GM23338 (cell line): ENCODE data around the gene KCNK1. TPM values are rescaled to one million over a fixed set of nuclear protein-coding genes. Genes with fewer than 3 reads are reported as not detected.

ENCODE experiments used
- ATAC-seq: fragments of 200-7000 bp; cut with Tn5 transposase; 3 replicates; pipeline ENCODE4 v1.9.1; 2020
- DNase-seq: peaks from one replicate; pipeline ENCODE4 v3.0.0-alpha.2; 2015; ENCODE audit warnings: low spot score
- H2AFZ ChIP-seq: fragments of 200-600 bp; sonication (generic); 2 replicates; pipeline ENCODE4 v1.8.0; 2016; ENCODE audit warnings: antibody characterized with exemption, mild to moderate bottlenecking, moderate library complexity
- H3F3A ChIP-seq: fragments of 200-600 bp; sonication (generic); replicated peaks from 2 replicates; pipeline ENCODE4 v1.8.0; 2017; ENCODE audit warnings: antibody characterized with exemption, mixed run types, low read depth
- H3K27ac ChIP-seq: fragments of 200-600 bp; sonication (generic); 2 replicates; pipeline ENCODE4 v1.6.1; 2016; ENCODE audit warnings: low read depth
- H3K27me3 ChIP-seq: fragments of 200-600 bp; sonication (generic); 2 replicates; pipeline ENCODE4 v1.8.0; 2016; ENCODE audit warnings: mild to moderate bottlenecking, mixed run types, moderate library complexity; ENCODE audit not compliant: insufficient read depth
- H3K36me3 ChIP-seq: fragments of 200-600 bp; sonication (generic); 2 replicates; pipeline ENCODE4 v1.8.0; 2016; ENCODE audit warnings: mild to moderate bottlenecking; ENCODE audit not compliant: insufficient read depth
- H3K4me1 ChIP-seq: fragments of 200-600 bp; sonication (generic); 2 replicates; pipeline ENCODE4 v1.8.0; 2016; ENCODE audit warnings: mild to moderate bottlenecking, moderate library complexity; ENCODE audit not compliant: insufficient read depth
- H3K4me2 ChIP-seq: fragments of 200-600 bp; sonication (generic); 2 replicates; pipeline ENCODE4 v1.7.1; 2017; ENCODE audit warnings: mixed run types
- H3K4me3 ChIP-seq: fragments of 200-600 bp; sonication (generic); 2 replicates; pipeline ENCODE4 v1.6.1; 2016; ENCODE audit warnings: mixed run types
- H3K79me2 ChIP-seq: fragments of 200-600 bp; sonication (generic); replicated peaks from 2 replicates; pipeline ENCODE4 v1.8.0; 2017; ENCODE audit warnings: mild to moderate bottlenecking; ENCODE audit not compliant: insufficient read depth
- H3K9me2 ChIP-seq: fragments of 200-600 bp; sonication (generic); 2 replicates; pipeline ENCODE4 v1.8.0; 2017; ENCODE audit not compliant: insufficient read depth
- H4K20me1 ChIP-seq: fragments of 200-600 bp; sonication (generic); replicated peaks from 2 replicates; pipeline ENCODE4 v1.8.0; 2017; ENCODE audit warnings: mild to moderate bottlenecking; ENCODE audit not compliant: insufficient read depth
- H3K27ac Mint-ChIP-seq: 2 replicates; pipeline ENCODE4 v1.8.0; 2020; ENCODE audit warnings: inconsistent platforms, mild to moderate bottlenecking, moderate library complexity, mixed read lengths
- H3K27me3 Mint-ChIP-seq: 3 replicates; pipeline ENCODE4 v1.8.0; 2022; ENCODE audit warnings: low read depth, mild to moderate bottlenecking, moderate library complexity, mixed read lengths, inconsistent platforms; ENCODE audit not compliant: insufficient read depth, poor library complexity
- H3K36me3 Mint-ChIP-seq: 3 replicates; pipeline ENCODE4 v1.8.0; 2021; ENCODE audit warnings: low read depth, mild to moderate bottlenecking, inconsistent platforms, moderate library complexity, mixed read lengths
- H3K4me1 Mint-ChIP-seq: 3 replicates; pipeline ENCODE4 v1.8.0; 2020; ENCODE audit warnings: mild to moderate bottlenecking, inconsistent platforms, mixed read lengths
- H3K4me3 Mint-ChIP-seq: 3 replicates; pipeline ENCODE4 v1.8.0; 2021; ENCODE audit warnings: moderate library complexity, mild to moderate bottlenecking, inconsistent platforms, mixed read lengths
- H3K9me3 Mint-ChIP-seq: 3 replicates; pipeline ENCODE4 v1.8.0; 2020; ENCODE audit warnings: moderate library complexity, mild to moderate bottlenecking, inconsistent platforms, mixed read lengths
- CREB1 ChIP-seq: fragments of 250-450 bp; sonication (Bioruptor Pico); IDR thresholded peaks from 2 replicates; pipeline ENCODE4 v1.5.0; 2020; ENCODE audit warnings: low read depth, mild to moderate bottlenecking, moderate library complexity
- EZH2 ChIP-seq: fragments of 200-600 bp; sonication (generic); IDR thresholded peaks from one replicate; pipeline ENCODE4 v1.8.0; 2017; ENCODE audit warnings: antibody characterized with exemption, mild to moderate bottlenecking, low read depth; ENCODE audit not compliant: unreplicated experiment
- EZH2phosphoT487 ChIP-seq: fragments of 200-600 bp; sonication (generic); IDR thresholded peaks from one replicate; pipeline ENCODE4 v1.8.1; 2018; ENCODE audit warnings: antibody characterized with exemption; ENCODE audit not compliant: unreplicated experiment
- JUNB ChIP-seq: IDR thresholded peaks from one replicate; pipeline ENCODE4 v1.6.1; 2016; ENCODE audit warnings: antibody characterized with exemption; ENCODE audit not compliant: unreplicated experiment
- NANOG ChIP-seq: IDR thresholded peaks from 2 replicates; pipeline ENCODE4 v1.6.1; 2016; ENCODE audit warnings: antibody characterized with exemption, borderline replicate concordance
- POLR2AphosphoS5 ChIP-seq: IDR thresholded peaks from 2 replicates; pipeline ENCODE4 v1.6.1; 2016; ENCODE audit warnings: antibody characterized with exemption, low read depth
- STAT1 ChIP-seq: IDR thresholded peaks from one replicate; pipeline ENCODE4 v1.6.1; 2016; ENCODE audit warnings: antibody characterized with exemption; ENCODE audit not compliant: unreplicated experiment
- ZNF114 ChIP-seq: fragments of 250-450 bp; sonication (Bioruptor Pico); IDR thresholded peaks from 2 replicates; pipeline ENCODE4 v1.5.0; 2020; ENCODE audit warnings: mild to moderate bottlenecking, moderate library complexity
- ZNF331 ChIP-seq: fragments of 250-450 bp; sonication (Bioruptor Pico); IDR thresholded peaks from 2 replicates; pipeline ENCODE4 v1.5.0; 2020; ENCODE audit warnings: low read depth, mild to moderate bottlenecking, moderate library complexity
- polyA plus RNA-seq: library from polyadenylated mRNA; unstranded; fragments of >200 nt; fragmentation: Nextera tagmentation; extraction: Ambion mirVana; gene quantifications from 2 replicates; pipeline ENCODE4 v1.2.1, GENCODE V29; 2016
- total RNA-seq: library from RNA; depleted of rRNA; stranded (reverse); fragments of >200 nt; shearing (Covaris generic); gene quantifications from 2 replicates; pipeline ENCODE4 v1.2.3, GENCODE V29; 2014
- TF ChIP-seq, protein P1 (sequence below): IDR thresholded peaks from 2 replicates; pipeline ENCODE4 v1.6.1; 2016; ENCODE audit warnings: antibody characterized with exemption
- TF ChIP-seq, protein P2 (sequence below): fragments of 250-450 bp; sonication (Bioruptor Pico); IDR thresholded peaks from 2 replicates; pipeline ENCODE4 v1.5.0; 2020; ENCODE audit warnings: mild to moderate bottlenecking, moderate library complexity
- TF ChIP-seq, protein P3 (sequence below), 2 experiments: fragments of 200-600 bp in 1 of 2; sonication (generic) in 1 of 2; conservative IDR thresholded peaks; 2 replicates each; pipeline versions ENCODE4 v1.5.1 to v1.6.1; 2016 to 2017; ENCODE audit warnings: antibody characterized with exemption in 2 of 2, low read depth in 2 of 2, mild to moderate bottlenecking in 2 of 2, moderate library complexity in 1 of 2
- TF ChIP-seq, protein P4 (sequence below): IDR thresholded peaks from one replicate; pipeline ENCODE4 v1.6.1; 2018; ENCODE audit warnings: antibody characterized with exemption; ENCODE audit not compliant: unreplicated experiment

Gene KCNK1
- total and polyA plus RNA-seq, 2 experiments from 2014 or later: 10.1 to 12.7 TPM

DNA sequence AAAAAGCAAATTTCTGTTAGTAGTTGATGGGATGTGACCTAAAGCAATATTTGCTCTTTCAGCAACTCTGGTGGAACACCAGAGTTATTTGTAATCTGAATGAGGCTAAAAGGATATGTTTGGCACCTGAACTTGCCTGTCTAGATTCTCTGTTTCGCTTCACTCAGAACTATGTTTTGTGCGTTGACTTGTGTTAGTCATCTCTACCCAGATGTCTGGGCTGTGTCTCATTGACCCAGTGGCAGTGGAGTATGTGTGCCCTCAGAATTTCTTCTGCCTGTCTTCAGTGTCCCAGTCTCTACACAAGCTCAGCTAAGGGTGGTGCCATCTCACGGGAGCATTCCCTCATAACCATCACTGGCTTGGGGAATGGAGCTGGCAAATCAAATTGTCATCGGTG, 13.9 kb downstream of the KCNK1 start:
- Mint-ChIP-seq H3K36me3 (no peaks in the 10 kb centered on the region; the same call in none of the 3 replicates), H3K27me3 (peaks cover 4% of the 10 kb centered on the region), H3K9me3 (no peaks in the 10 kb centered on the region), H3K27ac (no peak overlapping the region), H3K4me1 (peaks cover 13% of the 10 kb centered on the region), H3K4me3 (no peak overlapping the region)
- no peaks in the 10 kb centered on the region for H3K36me3 ChIP-seq
- H3K27me3 ChIP-seq: no peaks in the 10 kb centered on the region
- H4K20me1 ChIP-seq: peaks cover 8% of the 10 kb centered on the region
- H3K9me2 ChIP-seq: peaks cover 6% of the 10 kb centered on the region; the same call in 1 of the 2 replicates
- peaks cover 10% of the 10 kb centered on the region; the same call in 1 of the 2 replicates for H3K79me2 ChIP-seq
- DNase-seq (no peak), ATAC-seq (no peak)
- H3F3A ChIP-seq: no peaks in the 10 kb centered on the region
- H3K4me1 ChIP-seq: 0 out of 2 replicates have a peak, but pooled peaks cover 8% of the 10 kb centered on the region
- H3K4me2 ChIP-seq: no peak overlapping the region
- no peak for TF ChIP-seq STAT1
- TF ChIP-seq, protein P1, sequence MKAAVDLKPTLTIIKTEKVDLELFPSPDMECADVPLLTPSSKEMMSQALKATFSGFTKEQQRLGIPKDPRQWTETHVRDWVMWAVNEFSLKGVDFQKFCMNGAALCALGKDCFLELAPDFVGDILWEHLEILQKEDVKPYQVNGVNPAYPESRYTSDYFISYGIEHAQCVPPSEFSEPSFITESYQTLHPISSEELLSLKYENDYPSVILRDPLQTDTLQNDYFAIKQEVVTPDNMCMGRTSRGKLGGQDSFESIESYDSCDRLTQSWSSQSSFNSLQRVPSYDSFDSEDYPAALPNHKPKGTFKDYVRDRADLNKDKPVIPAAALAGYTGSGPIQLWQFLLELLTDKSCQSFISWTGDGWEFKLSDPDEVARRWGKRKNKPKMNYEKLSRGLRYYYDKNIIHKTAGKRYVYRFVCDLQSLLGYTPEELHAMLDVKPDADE: no peak
- TF ChIP-seq EZH2: no peak
- TF ChIP-seq EZH2phosphoT487: no peak
- no peak for TF ChIP-seq CREB1 (CRISPR knock-in tag)
- TF ChIP-seq, protein P2, sequence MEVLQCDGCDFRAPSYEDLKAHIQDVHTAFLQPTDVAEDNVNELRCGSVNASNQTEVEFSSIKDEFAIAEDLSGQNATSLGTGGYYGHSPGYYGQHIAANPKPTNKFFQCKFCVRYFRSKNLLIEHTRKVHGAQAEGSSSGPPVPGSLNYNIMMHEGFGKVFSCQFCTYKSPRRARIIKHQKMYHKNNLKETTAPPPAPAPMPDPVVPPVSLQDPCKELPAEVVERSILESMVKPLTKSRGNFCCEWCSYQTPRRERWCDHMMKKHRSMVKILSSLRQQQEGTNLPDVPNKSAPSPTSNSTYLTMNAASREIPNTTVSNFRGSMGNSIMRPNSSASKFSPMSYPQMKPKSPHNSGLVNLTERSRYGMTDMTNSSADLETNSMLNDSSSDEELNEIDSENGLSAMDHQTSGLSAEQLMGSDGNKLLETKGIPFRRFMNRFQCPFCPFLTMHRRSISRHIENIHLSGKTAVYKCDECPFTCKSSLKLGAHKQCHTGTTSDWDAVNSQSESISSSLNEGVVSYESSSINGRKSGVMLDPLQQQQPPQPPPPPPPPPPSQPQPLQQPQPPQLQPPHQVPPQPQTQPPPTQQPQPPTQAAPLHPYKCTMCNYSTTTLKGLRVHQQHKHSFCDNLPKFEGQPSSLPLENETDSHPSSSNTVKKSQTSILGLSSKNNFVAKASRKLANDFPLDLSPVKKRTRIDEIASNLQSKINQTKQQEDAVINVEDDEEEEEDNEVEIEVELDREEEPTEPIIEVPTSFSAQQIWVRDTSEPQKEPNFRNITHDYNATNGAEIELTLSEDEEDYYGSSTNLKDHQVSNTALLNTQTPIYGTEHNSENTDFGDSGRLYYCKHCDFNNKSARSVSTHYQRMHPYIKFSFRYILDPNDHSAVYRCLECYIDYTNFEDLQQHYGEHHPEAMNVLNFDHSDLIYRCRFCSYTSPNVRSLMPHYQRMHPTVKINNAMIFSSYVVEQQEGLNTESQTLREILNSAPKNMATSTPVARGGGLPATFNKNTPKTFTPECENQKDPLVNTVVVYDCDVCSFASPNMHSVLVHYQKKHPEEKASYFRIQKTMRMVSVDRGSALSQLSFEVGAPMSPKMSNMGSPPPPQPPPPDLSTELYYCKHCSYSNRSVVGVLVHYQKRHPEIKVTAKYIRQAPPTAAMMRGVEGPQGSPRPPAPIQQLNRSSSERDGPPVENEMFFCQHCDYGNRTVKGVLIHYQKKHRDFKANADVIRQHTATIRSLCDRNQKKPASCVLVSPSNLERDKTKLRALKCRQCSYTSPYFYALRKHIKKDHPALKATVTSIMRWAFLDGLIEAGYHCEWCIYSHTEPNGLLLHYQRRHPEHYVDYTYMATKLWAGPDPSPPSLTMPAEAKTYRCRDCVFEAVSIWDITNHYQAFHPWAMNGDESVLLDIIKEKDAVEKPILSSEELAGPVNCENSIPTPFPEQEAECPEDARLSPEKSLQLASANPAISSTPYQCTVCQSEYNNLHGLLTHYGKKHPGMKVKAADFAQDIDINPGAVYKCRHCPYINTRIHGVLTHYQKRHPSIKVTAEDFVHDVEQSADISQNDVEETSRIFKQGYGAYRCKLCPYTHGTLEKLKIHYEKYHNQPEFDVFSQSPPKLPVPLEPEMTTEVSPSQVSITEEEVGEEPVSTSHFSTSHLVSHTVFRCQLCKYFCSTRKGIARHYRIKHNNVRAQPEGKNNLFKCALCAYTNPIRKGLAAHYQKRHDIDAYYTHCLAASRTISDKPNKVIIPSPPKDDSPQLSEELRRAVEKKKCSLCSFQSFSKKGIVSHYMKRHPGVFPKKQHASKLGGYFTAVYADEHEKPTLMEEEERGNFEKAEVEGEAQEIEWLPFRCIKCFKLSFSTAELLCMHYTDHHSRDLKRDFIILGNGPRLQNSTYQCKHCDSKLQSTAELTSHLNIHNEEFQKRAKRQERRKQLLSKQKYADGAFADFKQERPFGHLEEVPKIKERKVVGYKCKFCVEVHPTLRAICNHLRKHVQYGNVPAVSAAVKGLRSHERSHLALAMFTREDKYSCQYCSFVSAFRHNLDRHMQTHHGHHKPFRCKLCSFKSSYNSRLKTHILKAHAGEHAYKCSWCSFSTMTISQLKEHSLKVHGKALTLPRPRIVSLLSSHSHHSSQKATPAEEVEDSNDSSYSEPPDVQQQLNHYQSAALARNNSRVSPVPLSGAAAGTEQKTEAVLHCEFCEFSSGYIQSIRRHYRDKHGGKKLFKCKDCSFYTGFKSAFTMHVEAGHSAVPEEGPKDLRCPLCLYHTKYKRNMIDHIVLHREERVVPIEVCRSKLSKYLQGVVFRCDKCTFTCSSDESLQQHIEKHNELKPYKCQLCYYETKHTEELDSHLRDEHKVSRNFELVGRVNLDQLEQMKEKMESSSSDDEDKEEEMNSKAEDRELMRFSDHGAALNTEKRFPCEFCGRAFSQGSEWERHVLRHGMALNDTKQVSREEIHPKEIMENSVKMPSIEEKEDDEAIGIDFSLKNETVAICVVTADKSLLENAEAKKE (CRISPR knock-in tag): no peak
- TF ChIP-seq, protein P3, sequence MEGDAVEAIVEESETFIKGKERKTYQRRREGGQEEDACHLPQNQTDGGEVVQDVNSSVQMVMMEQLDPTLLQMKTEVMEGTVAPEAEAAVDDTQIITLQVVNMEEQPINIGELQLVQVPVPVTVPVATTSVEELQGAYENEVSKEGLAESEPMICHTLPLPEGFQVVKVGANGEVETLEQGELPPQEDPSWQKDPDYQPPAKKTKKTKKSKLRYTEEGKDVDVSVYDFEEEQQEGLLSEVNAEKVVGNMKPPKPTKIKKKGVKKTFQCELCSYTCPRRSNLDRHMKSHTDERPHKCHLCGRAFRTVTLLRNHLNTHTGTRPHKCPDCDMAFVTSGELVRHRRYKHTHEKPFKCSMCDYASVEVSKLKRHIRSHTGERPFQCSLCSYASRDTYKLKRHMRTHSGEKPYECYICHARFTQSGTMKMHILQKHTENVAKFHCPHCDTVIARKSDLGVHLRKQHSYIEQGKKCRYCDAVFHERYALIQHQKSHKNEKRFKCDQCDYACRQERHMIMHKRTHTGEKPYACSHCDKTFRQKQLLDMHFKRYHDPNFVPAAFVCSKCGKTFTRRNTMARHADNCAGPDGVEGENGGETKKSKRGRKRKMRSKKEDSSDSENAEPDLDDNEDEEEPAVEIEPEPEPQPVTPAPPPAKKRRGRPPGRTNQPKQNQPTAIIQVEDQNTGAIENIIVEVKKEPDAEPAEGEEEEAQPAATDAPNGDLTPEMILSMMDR (conservative IDR thresholded peaks at IDR 0.05; ENCODE audit: low read depth in 2 of 2): no peak
- no peak for TF ChIP-seq NANOG
- TF ChIP-seq, protein P4, sequence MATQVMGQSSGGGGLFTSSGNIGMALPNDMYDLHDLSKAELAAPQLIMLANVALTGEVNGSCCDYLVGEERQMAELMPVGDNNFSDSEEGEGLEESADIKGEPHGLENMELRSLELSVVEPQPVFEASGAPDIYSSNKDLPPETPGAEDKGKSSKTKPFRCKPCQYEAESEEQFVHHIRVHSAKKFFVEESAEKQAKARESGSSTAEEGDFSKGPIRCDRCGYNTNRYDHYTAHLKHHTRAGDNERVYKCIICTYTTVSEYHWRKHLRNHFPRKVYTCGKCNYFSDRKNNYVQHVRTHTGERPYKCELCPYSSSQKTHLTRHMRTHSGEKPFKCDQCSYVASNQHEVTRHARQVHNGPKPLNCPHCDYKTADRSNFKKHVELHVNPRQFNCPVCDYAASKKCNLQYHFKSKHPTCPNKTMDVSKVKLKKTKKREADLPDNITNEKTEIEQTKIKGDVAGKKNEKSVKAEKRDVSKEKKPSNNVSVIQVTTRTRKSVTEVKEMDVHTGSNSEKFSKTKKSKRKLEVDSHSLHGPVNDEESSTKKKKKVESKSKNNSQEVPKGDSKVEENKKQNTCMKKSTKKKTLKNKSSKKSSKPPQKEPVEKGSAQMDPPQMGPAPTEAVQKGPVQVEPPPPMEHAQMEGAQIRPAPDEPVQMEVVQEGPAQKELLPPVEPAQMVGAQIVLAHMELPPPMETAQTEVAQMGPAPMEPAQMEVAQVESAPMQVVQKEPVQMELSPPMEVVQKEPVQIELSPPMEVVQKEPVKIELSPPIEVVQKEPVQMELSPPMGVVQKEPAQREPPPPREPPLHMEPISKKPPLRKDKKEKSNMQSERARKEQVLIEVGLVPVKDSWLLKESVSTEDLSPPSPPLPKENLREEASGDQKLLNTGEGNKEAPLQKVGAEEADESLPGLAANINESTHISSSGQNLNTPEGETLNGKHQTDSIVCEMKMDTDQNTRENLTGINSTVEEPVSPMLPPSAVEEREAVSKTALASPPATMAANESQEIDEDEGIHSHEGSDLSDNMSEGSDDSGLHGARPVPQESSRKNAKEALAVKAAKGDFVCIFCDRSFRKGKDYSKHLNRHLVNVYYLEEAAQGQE: no peak
- TF ChIP-seq ZNF114 (CRISPR knock-in tag): no peak
- TF ChIP-seq POLR2AphosphoS5: no peak
- TF ChIP-seq JUNB: no peak
- no peak for TF ChIP-seq ZNF331 (CRISPR knock-in tag)
- H3K4me3 ChIP-seq: no peak overlapping the region
- no peak overlapping the region for H2AFZ ChIP-seq
- H3K27ac ChIP-seq: no peak overlapping the region
